HG03558 (cell line): ENCODE measurements around the gene ANXA9.

Source experiments
- ATAC-seq: cut with Tn5 transposase; IDR thresholded peaks from one replicate; pipeline ENCODE4 v1.9.1; 2021; ENCODE audit warnings: moderate number of reproducible peaks; ENCODE audit not compliant: unreplicated experiment; ENCODE audit errors: extremely low read depth

ANXA9 gene, protein sequence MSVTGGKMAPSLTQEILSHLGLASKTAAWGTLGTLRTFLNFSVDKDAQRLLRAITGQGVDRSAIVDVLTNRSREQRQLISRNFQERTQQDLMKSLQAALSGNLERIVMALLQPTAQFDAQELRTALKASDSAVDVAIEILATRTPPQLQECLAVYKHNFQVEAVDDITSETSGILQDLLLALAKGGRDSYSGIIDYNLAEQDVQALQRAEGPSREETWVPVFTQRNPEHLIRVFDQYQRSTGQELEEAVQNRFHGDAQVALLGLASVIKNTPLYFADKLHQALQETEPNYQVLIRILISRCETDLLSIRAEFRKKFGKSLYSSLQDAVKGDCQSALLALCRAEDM

DNA sequence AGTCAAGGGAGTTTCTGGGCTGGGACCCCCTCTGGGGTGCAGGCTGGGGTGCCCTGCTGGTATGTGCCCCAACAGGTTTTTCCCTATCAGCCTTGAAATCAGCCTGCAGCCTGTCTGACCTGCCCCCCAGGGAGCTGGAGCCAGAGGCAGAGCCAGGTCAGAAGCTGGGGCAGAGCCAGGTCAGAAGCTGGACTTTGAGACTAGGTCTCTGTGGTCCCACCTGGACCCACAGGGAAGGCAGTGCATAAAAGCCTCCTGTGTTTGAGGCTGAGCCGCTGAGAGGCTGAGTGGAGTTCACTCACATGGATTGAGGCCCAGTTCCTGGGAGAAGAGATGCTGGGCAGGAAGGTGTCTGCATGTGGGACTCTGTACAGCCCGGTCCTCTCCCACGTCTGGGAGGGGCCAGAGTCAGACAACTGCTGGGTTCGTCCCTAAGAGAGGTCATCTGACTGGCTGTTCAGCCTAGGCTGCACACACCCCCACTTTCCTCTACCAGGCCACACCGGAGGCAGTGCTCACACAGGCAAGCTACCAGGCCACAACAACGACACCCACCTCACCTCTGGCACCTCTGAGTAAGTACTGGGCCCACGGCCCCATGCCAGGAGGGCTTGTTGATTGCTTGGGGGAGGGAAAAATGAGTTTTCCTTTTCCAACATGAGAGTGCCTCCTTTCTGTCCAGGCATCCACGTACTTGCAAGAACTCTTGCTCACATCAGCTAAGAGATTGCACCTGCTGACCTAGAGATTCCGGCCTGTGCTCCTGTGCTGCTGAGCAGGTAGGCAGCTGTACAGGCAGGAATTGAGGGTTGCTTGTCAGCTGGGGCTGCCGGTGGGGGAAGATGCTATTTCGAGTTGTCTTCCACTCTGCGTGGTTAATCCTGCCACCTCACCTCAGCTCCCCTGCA lies at the start of gene ANXA9:
ANXA9 (plus strand) TSS at position 488 of the 908 bp plus-strand sequence. CDS start 814 bp downstream, outside the sequence.
- no peak for ATAC-seq

DNA sequence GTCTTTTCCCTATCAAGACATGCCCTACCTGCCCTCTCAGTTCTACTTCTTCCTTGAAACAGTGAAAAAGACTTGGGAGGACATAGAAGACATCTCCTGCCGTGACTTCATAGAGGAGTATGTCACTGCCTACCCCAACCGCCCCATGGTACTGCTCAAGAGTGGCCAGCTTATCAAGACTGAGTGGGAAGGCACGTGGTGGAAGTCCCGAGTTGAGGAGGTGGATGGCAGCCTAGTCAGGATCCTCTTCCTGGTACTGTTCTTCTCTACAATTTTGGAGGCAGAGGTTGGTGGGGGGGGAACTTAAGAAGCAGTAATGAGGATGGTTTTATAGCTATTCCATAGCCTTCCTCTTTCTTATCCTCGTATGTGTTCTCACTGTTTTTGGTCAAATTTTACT lies 37.2 kb upstream of the ANXA9 start:
- no peak for ATAC-seq

DNA sequence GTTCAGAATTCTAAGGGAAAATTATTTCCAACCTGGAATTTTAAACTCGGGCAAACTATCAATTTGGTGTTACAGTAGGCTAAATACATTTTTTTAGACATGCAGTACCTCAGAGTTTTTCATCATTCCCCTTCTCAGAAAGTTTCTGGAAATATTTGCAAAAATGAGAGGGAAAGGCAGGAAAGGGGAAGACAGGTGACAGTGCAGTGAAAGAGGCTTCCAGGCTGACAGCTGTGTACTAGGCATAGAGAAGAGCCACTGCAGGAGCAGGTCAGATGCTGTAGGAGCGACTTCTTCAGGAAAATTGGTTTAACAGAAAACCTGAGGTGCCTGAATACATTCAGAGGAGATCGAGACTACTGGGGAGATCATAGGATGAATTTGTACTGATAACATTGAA lies 27.4 kb upstream of the ANXA9 start:
- no peak for ATAC-seq

DNA sequence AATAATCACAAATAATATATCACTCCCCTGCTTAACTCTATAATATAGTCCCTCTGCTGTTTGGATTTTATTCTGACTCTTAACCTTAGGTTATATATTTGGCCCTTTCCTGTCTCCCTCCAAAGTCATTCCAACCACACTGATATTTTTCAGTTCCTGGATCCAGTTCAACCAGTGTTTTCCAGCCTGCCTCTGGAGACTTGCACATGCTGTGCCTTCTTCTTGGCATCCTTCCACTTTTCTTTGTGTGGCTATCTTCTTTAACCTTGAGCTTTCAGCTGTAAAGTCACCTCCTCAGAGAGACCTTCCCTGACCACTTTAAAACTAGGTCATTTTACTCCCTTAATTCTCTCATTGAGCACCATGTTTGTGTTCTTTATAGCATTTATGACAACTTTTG lies 26.8 kb upstream of the ANXA9 start:
- no peak for ATAC-seq

DNA sequence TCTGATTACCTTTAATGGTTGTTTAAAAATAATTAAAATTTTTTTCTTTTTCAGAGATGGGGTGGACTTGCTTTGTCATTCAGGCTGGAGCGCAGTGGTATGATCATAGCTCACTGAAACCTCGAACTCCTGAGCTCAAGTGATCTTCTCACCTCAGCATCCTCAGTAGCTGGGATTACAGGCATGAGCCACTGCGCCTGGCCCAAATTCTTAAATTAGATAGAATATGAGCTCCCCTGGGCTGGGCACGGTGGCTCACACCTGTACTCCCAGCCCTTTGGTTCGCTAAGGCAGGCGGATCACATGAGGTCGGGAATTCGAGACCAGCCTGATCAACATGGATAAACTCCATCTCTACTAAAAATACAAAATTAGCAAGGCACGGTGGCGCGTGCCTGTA lies 24.4 kb upstream of the ANXA9 start:
- no peak for ATAC-seq

DNA sequence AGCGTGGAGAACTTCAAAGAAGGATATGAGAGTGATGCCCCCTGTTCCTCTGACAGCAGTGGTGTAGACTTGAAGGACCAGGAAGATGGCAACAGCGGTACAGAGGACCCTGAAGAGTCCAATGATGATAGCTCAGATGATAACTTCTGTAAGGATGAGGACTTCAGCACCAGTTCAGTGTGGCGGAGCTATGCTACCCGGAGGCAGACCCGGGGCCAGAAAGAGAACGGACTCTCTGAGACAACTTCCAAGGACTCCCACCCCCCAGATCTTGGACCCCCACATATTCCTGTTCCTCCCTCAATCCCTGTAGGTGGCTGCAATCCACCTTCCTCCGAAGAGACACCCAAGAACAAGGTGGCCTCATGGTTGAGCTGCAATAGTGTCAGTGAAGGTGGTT lies 21.4 kb upstream of the ANXA9 start:
- ATAC-seq, result no peak

DNA sequence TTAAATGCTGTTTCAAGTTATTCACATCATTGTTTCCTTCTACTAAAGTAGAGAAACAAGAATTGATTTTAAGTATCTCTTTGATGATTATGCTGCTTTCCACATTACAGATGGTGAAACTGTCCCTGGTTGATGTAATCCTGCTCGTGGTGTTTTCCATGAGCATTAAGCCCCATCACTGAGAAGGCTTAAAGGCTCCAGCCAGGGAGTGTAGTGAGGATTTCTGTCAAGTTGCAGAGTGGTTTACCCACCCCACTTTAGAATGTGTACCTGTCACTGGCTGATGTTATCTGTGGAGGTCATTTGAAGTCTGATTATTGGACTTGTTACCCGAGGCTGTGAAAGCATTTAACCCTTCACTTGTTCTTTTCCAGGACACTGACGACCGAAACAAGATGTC lies 20.3 kb upstream of the ANXA9 start:
- ATAC-seq, result no peak

DNA sequence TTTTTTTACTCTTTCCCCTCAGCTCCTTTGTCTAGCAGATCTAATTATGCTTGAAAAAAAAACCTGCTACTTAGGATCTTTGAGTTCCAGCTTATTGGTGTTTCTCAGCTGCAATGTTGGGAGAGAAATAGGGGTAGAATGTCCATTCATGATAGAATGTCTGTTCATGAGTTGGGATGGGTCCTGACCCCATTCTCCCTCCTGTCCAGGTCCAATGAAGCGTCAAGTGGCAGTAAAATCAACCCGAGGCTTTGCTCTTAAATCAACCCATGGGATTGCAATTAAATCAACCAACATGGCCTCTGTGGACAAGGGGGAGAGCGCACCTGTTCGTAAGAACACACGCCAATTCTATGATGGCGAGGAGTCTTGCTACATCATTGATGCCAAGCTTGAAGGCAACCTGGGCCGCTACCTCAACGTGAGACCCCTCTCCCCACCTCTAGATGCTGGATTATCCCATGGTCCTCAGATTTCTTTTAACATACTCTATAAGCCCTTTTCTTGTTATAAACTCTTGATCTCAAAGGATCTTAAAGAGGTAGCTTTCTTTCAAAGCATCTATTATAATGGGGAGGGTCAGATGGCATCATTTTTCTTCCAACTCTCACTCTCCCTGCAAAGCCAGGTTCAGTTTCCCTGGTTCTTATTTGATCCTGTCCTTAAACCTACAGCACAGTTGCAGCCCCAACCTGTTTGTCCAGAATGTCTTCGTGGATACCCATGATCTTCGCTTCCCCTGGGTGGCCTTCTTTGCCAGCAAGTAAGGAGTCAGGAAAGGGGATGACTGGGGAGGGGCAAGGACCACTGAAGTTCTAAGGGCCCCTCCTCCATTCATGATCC lies 18.6 kb upstream of the ANXA9 start:
- no peak for ATAC-seq

DNA sequence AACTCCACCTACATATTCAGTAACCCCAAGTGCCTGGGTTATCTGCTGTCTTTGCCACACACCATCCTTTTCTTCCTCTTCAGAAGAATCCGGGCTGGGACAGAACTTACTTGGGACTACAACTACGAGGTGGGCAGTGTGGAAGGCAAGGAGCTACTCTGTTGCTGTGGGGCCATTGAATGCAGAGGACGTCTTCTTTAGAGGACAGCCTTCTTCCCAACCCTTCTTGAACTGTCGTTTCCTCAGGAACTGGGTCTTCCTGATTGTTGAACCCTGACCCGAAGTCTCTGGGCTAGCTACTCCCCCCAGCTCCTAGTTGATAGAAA lies 18.0 kb upstream of the ANXA9 start:
- ATAC-seq, result no peak

DNA sequence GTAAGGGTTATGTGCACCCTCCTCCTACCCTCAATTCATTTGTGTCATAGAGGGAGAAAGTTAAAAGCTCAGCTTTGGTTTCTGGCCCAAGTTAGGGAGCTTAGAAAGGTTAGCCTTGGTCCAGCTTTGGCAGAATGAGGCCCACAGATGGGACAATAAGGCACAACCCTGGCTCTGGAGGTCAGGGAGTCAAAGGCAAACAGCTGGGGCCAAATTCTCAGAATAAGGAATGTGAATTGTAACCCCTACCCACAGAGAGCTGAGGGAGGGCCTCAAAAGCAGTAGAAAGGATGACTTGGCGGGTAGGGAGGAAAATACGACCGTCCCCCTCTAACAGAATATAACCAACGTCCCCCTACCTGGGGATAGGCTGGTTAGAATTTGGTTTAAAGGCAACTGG lies 16.5 kb upstream of the ANXA9 start:
- ATAC-seq, result no peak

DNA sequence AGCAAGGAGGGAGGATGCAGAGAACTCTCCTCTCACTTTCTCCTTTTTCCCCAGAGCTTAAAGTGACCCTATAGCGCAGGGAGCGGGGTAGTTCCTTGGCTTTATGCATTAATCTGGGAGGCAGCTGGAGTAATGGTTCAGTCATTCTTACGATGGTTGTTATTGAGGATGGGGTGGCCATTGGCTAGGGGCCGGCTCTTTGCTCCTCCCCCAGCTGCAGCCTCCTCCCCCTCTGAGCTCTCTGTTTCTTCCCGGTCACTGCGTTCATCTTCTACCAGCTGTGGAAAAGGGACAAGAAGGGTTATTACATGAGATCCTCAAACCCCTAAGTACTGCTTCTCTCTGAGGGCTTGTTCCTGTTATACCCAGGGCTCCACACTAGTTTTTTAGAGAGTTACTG lies 16.1 kb upstream of the ANXA9 start:
- no peak for ATAC-seq

DNA sequence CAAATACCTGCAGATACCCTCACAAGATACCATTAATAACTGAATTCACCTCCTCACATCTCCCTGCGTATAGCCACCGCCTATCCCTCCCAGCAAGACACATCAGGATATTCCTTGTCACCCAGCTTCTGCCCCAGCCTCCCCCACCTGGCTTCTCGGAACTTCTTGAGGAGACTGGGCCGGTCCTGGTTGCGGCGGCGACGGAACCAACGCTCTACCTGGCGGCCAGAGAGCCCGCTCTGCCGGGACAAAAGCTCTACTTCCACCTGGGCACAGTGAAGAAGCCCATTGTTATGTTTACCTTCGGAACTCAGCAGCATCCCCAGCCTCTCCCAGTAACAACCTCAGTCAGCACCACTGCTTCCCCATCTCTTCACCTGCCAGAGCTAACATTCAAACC lies 14.2 kb upstream of the ANXA9 start:
- ATAC-seq, result no peak

DNA sequence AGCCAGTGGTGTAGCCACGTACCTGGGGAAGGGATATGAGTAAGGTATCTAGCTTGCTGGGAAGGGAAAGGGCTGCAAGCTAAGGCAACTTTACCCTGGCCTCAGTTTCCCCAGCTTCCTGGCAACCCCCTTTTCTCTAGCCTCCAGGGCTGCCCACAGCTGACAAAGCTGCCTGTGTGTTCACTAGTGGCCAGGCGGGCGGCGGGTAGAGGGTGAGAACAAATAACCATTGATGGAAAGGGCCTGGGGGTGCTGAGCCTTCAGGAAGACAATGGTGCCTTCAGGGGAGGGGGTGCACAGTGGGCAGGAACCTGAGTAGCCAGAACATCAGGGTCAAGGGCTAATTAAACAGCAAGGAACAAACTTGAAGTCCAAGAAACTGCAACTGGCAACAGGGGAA lies 13.6 kb upstream of the ANXA9 start:
- ATAC-seq, result no peak

DNA sequence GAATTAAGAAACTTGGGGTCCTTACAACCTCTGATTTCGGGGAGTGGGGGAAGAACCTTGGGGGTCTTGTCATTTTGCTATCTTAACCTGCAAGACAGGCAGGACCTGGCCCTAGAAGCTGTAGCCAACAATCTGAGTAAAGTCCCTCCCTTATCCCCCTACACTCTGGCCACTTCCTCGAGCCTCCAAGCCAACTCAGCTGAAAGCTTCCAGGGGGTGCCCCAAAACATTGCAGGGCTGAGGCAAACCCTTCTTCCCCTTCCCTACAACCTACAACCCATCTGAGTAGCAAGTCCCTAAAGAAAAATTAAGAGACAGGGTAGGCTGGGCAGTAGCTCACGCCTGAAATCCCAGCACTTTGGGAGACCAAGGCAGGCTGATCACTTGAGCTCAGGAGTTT lies 12.5 kb upstream of the ANXA9 start:
- no peak for ATAC-seq

DNA sequence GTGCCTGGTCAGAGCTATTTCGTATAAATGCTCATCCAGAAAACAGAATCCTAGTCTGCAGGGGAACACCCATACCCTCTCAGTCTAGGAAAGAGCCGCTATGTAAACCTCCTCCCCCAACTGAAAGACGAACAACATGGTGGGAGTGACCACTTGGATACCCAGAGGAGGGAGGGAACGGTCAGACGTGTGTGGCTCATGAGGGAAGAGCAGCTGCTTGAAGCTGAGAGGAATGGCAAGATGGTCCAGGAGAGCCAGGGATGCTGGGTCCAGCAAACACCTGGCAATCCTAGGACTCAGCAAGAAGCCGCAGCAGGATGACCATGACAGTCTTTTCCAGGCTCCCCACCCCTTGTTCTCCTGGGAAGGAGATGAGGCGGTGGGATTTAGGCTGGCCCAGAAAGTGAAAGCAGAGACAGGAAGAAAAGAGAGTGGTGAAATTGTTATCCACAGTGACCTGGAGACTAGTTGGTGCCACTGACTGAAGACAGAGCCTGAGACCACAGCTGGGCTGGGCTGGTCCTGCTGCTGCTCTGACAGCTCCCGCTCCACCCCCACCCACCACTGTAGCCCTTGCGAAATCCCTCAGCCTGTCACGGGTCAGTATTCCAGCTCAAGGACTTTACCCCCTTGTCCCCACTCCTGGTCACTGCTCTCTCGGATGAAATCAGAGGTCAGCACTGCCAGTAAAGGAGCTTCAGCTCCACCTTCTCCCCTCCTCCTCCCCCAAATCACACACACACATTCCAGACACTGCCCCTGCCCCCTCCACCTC lies 11.1 kb upstream of the ANXA9 start:
- ATAC-seq, result no peak

DNA sequence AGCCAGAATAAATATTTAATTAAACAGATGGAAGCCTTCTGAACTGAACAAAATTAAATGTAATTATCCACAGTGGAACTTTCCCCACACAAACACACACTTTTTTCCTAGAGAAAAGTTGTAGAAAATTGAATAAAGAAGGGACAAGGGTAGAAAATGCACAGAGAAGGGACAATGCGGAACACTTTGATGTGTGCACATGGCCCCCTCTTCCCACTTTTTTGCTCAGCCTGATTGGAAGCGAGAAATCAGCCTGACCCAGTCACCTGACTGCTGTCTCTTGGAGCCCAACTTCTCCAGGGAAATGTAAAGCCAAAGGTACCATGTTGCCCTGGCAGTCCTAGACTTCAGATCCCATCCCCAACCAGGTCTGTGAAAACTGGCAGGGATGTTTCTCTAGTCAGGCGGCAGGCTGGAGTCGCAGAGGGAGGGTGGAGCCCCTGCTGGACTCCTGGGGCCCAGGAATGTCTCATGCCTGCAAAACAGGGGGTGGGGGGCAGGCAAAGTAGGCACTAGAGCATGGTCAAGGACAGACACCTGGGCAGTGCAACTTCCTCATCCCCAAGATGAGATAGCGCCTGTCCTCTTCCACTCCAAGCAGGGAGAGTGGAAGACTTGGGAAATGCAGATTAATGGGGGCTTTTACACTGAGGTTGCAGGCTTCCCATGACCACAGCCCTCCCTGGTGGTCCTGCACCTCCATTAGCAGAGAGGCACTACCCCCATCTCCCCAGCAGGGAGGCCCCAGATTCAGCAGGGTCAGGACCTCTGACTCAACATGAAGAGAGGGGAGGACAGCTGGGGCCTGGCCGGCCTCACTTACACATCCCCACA lies 10.3 kb upstream of the ANXA9 start:
- ATAC-seq, result no peak

DNA sequence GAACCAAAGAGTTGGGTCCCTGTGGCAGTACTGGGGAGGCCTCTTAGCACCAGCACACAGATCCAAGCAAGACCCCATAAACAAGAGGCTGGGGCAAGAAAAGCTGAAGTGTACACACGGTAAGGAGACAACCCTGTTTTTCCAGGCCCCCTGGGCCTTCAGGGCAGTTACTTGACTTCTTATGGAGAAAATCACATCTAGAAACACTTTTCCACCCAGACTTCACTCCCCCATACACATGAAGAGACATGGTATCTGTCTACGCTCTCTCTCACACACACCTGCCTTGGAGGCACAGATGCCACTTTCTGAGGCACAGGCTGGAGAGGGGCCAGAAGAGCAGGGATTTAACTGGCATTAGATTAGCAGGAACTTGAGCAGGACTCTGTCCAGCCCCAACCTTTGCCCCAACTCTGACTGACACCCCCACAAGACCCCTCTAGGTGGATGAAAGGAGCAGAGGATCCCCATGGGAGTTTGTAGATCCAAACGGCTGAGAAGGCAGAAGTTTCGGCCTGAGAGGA lies 9.6 kb upstream of the ANXA9 start:
- ATAC-seq, result no peak

DNA sequence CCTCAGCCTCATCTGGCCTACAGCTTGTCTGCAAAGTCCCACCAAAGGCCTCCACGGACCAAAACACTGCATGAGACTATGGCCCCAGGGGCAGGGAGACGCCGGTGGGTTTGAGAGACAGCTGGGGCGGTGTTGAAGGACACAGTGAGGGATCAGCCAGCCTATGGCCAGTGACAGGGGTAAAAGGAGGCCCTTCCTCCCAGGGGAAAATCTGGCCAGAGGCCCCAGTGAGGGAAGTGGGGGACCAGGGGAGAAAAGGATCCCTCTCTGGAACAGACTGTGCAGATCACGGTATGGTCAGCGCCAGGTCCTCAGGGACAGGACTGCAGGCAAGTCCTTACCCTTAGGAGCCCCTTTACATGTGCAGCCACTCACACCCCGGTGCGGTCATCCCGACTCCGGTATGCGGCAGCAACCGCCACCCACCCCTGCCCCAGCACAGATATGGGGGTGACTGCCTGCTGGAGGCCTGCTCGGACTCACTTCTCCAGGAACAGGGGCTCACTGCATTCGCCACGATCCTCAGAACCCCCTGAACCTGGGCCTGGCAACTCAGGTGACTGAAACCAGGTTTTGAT lies 8.7 kb upstream of the ANXA9 start:
- no peak for ATAC-seq
